LNCAP (cell line): Measurements from ENCODE around the gene GPSM3.

ENCODE experiments used
- CTCF ChIP-seq: fragments of 450-650 bp; IDR thresholded peaks from 2 replicates; pipeline ENCODE4 v1.5.1; 2017; ENCODE audit warnings: mild to moderate bottlenecking

The GPSM3 gene

GRCh38 chr6:32188381-32189068, 3.9 kb downstream of the GPSM3 start:
- no peak for TF ChIP-seq CTCF

GRCh38 chr6:32187009-32187709, 5.3 kb downstream of the GPSM3 start:
- TF ChIP-seq CTCF: no peak

GRCh38 chr6:32184084-32184640, 8.3 kb downstream of the GPSM3 start, which contains the start of gene AGER:
Gene AGER (minus strand): TSS chr6:32184253. CDS start chr6:32184222, 31 bp downstream.
- no peak for TF ChIP-seq CTCF

- no peak for TF ChIP-seq CTCF
These were observed 8.9 kb downstream of the GPSM3 start for GRCh38 chr6:32183483-32184083.

DNA sequence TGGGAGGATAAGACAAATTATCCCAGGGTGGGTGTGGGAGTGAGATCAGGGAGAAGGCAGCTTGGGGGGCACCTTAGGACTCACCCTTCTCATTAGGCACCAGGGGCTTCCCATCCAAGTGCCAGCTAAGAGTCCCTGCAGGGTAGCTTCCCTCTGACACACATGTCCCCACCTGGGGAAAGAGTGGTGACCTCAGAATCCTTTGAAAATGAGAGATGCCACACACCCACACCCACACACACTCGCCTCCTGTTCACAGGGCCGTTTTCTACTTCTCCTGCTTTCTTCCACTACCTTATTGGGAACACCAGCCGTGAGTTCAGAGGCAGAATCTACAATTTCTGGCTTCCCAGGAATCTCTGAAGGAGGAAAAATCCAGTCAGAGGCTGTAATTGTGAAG, 9.4 kb downstream of the GPSM3 start:
- no peak for TF ChIP-seq CTCF

DNA sequence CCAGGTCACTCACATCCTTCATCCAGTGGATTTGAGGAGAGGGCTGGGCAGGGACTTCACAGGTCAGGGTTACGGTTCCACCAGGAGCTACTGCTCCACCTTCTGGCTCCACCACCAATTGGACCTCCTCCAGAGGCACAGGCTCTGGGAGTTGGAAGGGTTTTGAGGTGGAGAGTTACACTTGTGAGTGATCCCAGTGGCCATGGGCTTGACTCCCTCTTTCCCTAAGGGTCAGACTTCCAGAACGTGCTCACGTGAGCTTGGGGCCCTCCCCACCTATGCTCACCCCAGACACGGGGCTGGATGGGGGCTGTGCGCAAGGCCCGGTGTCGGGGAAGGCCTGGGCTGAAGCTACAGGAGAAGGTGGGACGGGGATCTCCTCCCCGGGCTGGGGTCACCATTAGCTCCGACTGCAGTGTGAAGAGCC, 9.9 kb downstream of the GPSM3 start:
- no peak for TF ChIP-seq CTCF

DNA sequence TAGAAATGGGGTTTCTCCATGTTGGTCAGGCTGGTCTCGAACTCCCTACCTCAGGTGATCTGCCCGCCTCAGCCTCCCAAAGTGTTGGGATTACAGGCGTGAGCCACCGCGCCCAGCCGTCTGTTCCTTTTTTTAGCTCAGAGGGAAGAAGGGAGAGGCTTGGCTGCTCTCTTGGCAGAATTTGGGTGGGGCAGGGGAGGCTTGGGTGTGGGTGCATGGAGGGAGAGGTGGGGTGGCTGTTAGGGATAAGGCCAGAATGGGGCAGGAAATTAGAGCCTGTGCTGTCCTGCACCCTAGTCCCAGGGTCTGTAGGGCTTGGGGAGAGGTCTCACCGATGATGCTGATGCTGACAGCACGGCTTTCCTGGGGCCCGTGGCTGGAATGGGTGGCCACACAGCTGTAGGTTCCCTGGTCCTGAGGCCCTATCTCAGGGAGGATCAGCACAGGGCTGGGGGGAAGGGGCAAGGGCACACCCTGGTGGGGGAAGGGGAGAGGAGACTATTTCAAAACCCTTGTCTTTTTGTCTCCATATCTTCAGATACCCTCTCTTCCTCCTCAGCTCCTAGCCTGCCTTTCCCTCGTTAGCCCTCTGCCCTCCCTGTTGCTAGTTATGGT, 10.4 kb downstream of the GPSM3 start:
- no peak for TF ChIP-seq CTCF
